MM.1S (cell line): ENCODE results near the gene SYTL4.

ENCODE experiments used
- DNase-seq: peaks from one replicate; pipeline ENCODE4 v3.0.0-alpha.2; 2015
- H2AFZ ChIP-seq: fragments of 300-600 bp; sonication (generic); 2 replicates; pipeline ENCODE4 v1.6.0; 2016; ENCODE audit warnings: antibody characterized with exemption, low read length
- H3F3A ChIP-seq: fragments of 300-600 bp; sonication (generic); 2 replicates; pipeline ENCODE4 v1.6.1; 2016; ENCODE audit warnings: mild to moderate bottlenecking, antibody characterized with exemption, low read length, moderate library complexity, mixed read lengths; ENCODE audit not compliant: insufficient read depth
- H3K27ac ChIP-seq: fragments of 300-600 bp; sonication (generic); 2 replicates; pipeline ENCODE4 v1.5.1; 2016; ENCODE audit warnings: mild to moderate bottlenecking, low read length
- H3K27me3 ChIP-seq: fragments of 300-600 bp; sonication (generic); replicated peaks from 2 replicates; pipeline ENCODE4 v1.6.0; 2016; ENCODE audit warnings: low read length; ENCODE audit not compliant: insufficient read depth
- H3K36me3 ChIP-seq: fragments of 300-600 bp; sonication (generic); replicated peaks from 2 replicates; pipeline ENCODE4 v1.6.1; 2016; ENCODE audit warnings: mild to moderate bottlenecking, low read length, mixed read lengths; ENCODE audit not compliant: insufficient read depth
- H3K4me1 ChIP-seq: fragments of 300-600 bp; sonication (generic); 2 replicates; pipeline ENCODE4 v1.6.1; 2016; ENCODE audit warnings: low read length, mixed read lengths
- H3K4me2 ChIP-seq: fragments of 300-600 bp; sonication (generic); 2 replicates; pipeline ENCODE4 v1.6.0; 2016; ENCODE audit warnings: low read depth, low read length
- H3K4me3 ChIP-seq: fragments of 300-600 bp; sonication (generic); 2 replicates; pipeline ENCODE4 v1.5.1; 2016; ENCODE audit warnings: low read length, mixed read lengths
- H3K79me2 ChIP-seq: fragments of 300-600 bp; sonication (generic); 2 replicates; pipeline ENCODE4 v1.6.1; 2016; ENCODE audit warnings: mixed run types, low read length, mixed read lengths
- H3K9ac ChIP-seq: fragments of 300-600 bp; sonication (generic); 2 replicates; pipeline ENCODE4 v1.6.1; 2016; ENCODE audit warnings: low read length, mixed read lengths
- H3K9me2 ChIP-seq: fragments of 300-600 bp; sonication (generic); replicated peaks from 2 replicates; pipeline ENCODE4 v1.6.1; 2016; ENCODE audit warnings: mild to moderate bottlenecking, low read length, mixed read lengths; ENCODE audit not compliant: insufficient read depth
- H3K9me3 ChIP-seq: fragments of 300-600 bp; sonication (generic); replicated peaks from 2 replicates; pipeline ENCODE4 v1.6.1; 2016; ENCODE audit warnings: mild to moderate bottlenecking, low read length, mixed read lengths; ENCODE audit not compliant: insufficient read depth
- H4K20me1 ChIP-seq: fragments of 300-600 bp; sonication (generic); 2 replicates; pipeline ENCODE4 v1.6.1; 2016; ENCODE audit warnings: mild to moderate bottlenecking, low read length, moderate library complexity, mixed read lengths; ENCODE audit not compliant: insufficient read depth
- CTCF ChIP-seq: fragments of 300-600 bp; sonication (generic); IDR thresholded peaks from 2 replicates; pipeline ENCODE4 v1.5.1; 2016; ENCODE audit warnings: antibody characterized with exemption, low read length, mixed read lengths
- EZH2 ChIP-seq: fragments of 300-600 bp; sonication (generic); optimal IDR thresholded peaks from 2 replicates; pipeline ENCODE3; 2017; ENCODE audit warnings: low read depth, mild to moderate bottlenecking, antibody characterized with exemption, low read length, mixed read lengths
- EZH2phosphoT487 ChIP-seq: fragments of 300-600 bp; sonication (generic); IDR thresholded peaks from 2 replicates; pipeline ENCODE4 v1.6.1; 2018; ENCODE audit warnings: antibody characterized with exemption, low read length

SYTL4 gene

GRCh38 chrX:100685284-100685996 lies 46.5 kb downstream of the SYTL4 start:
- Histone ChIP-seq H3K27me3 (no peaks in the 10 kb centered on the region), H3F3A (0 out of 2 replicates have a peak, but pooled peaks cover 3% of the 10 kb centered on the region), H3K36me3 (no peaks in the 10 kb centered on the region), H3K4me2 (no peak overlapping the region), H3K4me3 (no peak overlapping the region), H3K27ac (no peak overlapping the region), H4K20me1 (no peaks in the 10 kb centered on the region), H3K9ac (no peak overlapping the region), H2AFZ (no peak overlapping the region), H3K9me2 (no peaks in the 10 kb centered on the region), H3K79me2 (no peaks in the 10 kb centered on the region), H3K4me1 (0 out of 2 replicates have a peak, but pooled peaks cover 7% of the 10 kb centered on the region), H3K9me3 (no peaks in the 10 kb centered on the region)
- peak; percentile 83 for DNase-seq
- TF ChIP-seq EZH2: no peak
- peak; percentile 90 for TF ChIP-seq CTCF

GRCh38 chrX:100682939-100683338 lies 49.0 kb downstream of the SYTL4 start:
- Histone ChIP-seq H3K4me2 (no peak overlapping the region), H2AFZ (no peak overlapping the region), H3K9me2 (no peaks in the 10 kb centered on the region), H3K4me1 (0 out of 2 replicates have a peak, but pooled peaks cover 7% of the 10 kb centered on the region), H3K9ac (no peak overlapping the region), H3K4me3 (no peak overlapping the region), H4K20me1 (no peaks in the 10 kb centered on the region), H3K27me3 (no peaks in the 10 kb centered on the region), H3K27ac (no peak overlapping the region), H3F3A (0 out of 2 replicates have a peak, but pooled peaks cover 3% of the 10 kb centered on the region), H3K36me3 (no peaks in the 10 kb centered on the region), H3K9me3 (no peaks in the 10 kb centered on the region), H3K79me2 (no peaks in the 10 kb centered on the region)
- DNase-seq: no peak
- TF ChIP-seq CTCF (no peak), EZH2phosphoT487 (no peak), EZH2 (no peak)

- H3K36me3 ChIP-seq: no peaks in the 10 kb centered on the region
- no peak overlapping the region for H3K27ac ChIP-seq
- no peak overlapping the region for H3K4me3 ChIP-seq
- H4K20me1 ChIP-seq: no peaks in the 10 kb centered on the region
- TF ChIP-seq EZH2phosphoT487: no peak
- TF ChIP-seq CTCF: no peak
- no peak for TF ChIP-seq EZH2
- no peak overlapping the region for H3K4me2 ChIP-seq
- DNase-seq: no peak
- H3K79me2 ChIP-seq: no peaks in the 10 kb centered on the region
- no peak overlapping the region for H3K9ac ChIP-seq
- H3K9me3 ChIP-seq: no peaks in the 10 kb centered on the region
- no peaks in the 10 kb centered on the region for H3K27me3 ChIP-seq
- 0 out of 2 replicates have a peak, but pooled peaks cover 3% of the 10 kb centered on the region for H3K4me1 ChIP-seq
- no peaks in the 10 kb centered on the region for H3F3A ChIP-seq
- H2AFZ ChIP-seq: no peak overlapping the region
- H3K9me2 ChIP-seq: no peaks in the 10 kb centered on the region
Observed at GRCh38 chrX:100681599-100681998, 50.3 kb downstream of the SYTL4 start.
